Thyroid gland (tissue), 4 donors: Measurements from ENCODE around the gene MARK3.

Experiments
- POLR2A ChIP-seq, 2 donors: fragments of 450-650 bp; IDR thresholded peaks; one replicate each; pipeline ENCODE4 v1.6.1; 2017; ENCODE audit warnings: antibody characterized with exemption in 2 of 2, mild to moderate bottlenecking in 2 of 2, moderate library complexity in 1 of 2
- TF ChIP-seq, protein P1 (sequence below), 6 experiments: fragments of 200-600 bp in 3 of 6; fragments of 450-650 bp in 3 of 6; sonication (generic) in 3 of 6; IDR thresholded peaks; one replicate each; pipeline ENCODE4 v1.5.1; 2016 to 2019; ENCODE audit warnings: antibody characterized with exemption in 6 of 6, mild to moderate bottlenecking in 2 of 6, inconsistent platforms in 1 of 6, moderate library complexity in 1 of 6

DNA sequence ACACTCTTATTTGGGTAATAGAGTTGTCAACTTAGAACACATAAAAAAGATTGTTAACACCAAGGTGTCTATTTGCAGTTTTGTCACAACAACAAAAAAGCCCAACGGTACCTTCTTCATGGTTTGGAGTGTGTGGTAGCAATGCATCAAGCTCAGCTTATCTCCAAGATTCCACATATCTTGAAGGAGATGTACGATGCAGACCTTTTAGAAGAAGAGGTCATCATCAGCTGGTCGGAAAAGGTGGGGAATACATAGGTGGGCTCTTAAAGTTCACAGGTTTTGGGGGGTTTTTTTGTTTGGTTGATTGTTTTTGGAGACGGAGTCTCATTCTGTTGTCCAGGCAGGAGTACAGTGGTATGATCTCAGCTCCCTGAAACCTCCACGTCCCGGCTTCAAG, 45.7 kb upstream of the MARK3 start:
- no peak for TF ChIP-seq POLR2A (IDR thresholded peaks at IDR 0.05)
- TF ChIP-seq, protein P1, sequence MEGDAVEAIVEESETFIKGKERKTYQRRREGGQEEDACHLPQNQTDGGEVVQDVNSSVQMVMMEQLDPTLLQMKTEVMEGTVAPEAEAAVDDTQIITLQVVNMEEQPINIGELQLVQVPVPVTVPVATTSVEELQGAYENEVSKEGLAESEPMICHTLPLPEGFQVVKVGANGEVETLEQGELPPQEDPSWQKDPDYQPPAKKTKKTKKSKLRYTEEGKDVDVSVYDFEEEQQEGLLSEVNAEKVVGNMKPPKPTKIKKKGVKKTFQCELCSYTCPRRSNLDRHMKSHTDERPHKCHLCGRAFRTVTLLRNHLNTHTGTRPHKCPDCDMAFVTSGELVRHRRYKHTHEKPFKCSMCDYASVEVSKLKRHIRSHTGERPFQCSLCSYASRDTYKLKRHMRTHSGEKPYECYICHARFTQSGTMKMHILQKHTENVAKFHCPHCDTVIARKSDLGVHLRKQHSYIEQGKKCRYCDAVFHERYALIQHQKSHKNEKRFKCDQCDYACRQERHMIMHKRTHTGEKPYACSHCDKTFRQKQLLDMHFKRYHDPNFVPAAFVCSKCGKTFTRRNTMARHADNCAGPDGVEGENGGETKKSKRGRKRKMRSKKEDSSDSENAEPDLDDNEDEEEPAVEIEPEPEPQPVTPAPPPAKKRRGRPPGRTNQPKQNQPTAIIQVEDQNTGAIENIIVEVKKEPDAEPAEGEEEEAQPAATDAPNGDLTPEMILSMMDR (IDR thresholded peaks at IDR 0.05), result no peak
